NCI-H2107 treated with DMSO at 0.1 percent for 48 hours (cell line): Measurements from ENCODE around the gene ZKSCAN8.

Experiments used
- DNase-seq: peaks from one replicate; lab custom pipeline; 2025; ENCODE audit not compliant: unreplicated experiment; lab: John Stamatoyannopoulos, UW

The ZKSCAN8 gene

DNA sequence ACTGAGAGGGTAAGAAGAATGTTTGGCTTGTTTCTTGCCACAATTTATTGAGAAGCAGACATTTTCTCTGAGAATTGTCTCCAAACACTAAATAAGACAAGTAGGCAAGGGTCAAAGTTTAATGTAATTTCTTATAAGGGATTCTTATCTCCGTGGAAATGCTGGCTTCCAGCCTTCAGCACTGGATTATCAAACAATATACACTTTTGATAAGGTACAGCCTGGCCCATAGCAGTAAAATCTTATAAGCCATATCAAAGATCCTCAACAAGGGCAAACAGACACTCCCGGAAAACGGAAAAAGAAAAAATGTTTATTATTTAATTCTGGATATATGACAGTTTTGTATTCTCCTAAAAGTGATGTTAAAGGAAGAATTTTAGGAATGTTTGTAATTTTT, 64.8 kb downstream of the ZKSCAN8 start:
- DNase-seq: no peak

GRCh38 chr6:28206928-28207509, 65.3 kb downstream of the ZKSCAN8 start:
- DNase-seq: no peak

DNA sequence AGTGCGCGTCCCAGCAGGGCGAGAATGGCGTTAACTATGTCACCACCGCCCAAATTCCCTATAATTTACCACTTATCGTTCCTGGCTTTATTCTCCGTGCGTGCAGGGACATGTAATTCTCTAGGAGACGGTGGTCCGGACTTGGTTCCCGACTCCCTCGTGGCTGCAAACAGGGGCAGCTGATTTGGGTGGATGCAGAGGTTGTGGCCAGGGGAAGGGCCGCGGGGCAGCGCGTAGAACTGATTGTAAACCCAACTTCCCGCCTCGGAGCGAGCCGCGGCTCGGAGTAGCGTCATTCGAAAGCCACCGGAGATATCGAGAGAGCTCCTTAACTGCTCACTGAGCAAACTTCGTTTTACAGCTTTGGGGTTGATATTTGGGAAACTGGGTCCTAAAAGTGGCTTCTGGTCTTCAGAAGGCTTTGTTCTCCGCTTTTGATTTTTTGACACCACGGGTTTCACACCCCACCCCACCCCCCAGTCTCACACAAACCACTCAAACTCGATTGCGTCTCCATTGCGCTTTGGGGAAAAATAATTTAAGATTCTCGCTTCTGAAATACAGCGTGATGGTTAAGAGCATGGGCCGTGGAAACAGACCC, 65.9 kb downstream of the ZKSCAN8 start:
- no peak for DNase-seq

DNA sequence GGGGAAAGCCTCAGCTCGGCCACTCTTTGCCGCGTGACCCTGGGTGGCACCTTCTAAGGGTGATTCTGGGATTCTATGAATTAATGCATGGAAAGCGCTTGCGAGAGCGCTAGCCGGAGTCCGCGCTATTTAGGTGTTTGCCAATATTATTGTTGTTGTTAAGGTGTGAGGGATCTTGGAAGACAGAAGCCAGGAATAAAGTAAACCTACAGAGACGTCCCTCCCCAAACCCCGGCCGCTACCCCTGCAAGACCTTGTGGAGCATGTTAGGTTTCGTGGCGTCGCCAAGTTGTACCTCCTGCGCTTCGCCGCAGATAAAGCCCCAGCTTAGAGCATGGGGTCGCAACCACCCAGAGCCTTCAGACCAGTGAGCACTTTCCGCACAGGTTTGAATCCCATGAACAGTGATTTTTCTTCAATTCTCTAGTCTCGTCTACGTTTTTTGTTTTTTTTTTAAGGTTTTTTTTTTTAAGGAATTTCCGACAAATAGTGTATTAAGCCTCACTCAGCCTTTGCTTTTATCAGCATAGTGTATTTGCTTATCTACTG, 66.5 kb downstream of the ZKSCAN8 start:
- DNase-seq: no peak
